Activated CD8-positive, alpha-beta memory T cell treated with anti-CD3 and anti-CD28 coated beads, Interleukin-2, amount 50 U/mL, for 24 hours (primary cell): ENCODE measurements around the gene GDPD3.

Experiments used
- DNase-seq: peaks from one replicate; pipeline ENCODE4 v3.0.0-alpha.2; 2020; ENCODE audit errors: extremely low read depth

GDPD3 gene

DNA sequence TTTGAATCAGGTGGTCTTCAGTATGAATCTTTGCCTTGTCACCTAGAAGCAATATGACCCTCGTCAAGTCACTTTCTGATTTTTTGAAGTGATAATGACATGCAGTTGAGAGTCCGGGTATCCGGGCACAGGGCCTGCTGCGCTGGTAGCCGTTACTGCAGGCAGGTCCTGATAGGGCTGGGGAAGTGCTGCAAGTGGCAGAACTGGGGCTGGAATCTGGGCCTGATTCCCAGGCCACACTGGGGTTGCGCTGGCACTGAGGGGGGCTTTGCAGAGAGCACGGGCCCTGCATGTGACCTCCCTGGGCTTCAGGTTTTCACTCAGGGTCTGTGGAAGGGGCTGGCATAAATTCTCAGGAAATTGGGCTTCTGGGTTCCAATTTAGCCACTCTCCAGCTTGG is 34.6 kb downstream of the GDPD3 start:
- no peak for DNase-seq

GRCh38 chr16:30077656-30078055 is 35.7 kb downstream of the GDPD3 start:
- no peak for DNase-seq

GRCh38 chr16:30076276-30076791 is 37.0 kb downstream of the GDPD3 start:
- no peak for DNase-seq

DNA sequence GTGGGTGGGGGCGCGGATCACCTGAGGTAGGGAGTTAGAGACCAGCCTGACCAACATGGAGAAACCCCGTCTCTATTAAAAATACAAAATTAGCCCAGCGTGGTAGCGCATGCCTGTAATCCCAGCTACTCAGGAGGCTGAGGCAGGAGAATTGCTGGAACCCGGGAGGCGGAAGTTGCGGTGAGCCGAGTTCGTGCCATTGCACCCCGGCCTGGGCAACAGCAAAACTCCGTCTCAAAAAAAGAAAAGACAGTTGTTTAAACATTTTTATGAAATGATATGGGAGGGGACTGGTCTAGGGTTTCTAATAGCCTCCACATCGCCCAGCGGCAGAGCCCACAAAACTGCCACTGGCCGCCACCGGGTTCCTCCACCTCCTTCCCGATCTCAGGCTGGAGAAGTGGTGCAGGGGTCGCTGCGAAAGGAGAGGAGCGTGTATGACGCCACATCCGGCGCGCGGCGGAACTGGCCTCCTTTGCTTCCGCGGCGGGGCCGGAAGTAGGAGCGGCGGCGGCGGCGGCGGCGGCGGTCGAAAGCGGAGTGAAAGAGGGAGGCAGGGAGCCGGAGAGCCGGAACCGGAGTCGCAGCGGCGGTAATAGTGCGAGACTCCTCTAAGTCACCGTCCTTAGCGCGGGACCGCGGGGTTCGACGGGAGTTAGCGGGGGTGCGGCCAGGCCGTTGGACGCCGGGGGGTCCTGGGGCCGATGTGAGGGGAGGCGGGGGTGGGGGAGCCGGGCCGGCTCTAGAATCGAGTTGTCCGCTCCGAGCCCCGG is 37.6 kb downstream of the GDPD3 start, which contains the start of gene PPP4C:
Gene PPP4C, plus strand, starts transcription at position 492 of the 773 bp plus-strand sequence. CDS start 384 bp downstream, outside the sequence.
- DNase-seq, result peak; percentile 69

DNA sequence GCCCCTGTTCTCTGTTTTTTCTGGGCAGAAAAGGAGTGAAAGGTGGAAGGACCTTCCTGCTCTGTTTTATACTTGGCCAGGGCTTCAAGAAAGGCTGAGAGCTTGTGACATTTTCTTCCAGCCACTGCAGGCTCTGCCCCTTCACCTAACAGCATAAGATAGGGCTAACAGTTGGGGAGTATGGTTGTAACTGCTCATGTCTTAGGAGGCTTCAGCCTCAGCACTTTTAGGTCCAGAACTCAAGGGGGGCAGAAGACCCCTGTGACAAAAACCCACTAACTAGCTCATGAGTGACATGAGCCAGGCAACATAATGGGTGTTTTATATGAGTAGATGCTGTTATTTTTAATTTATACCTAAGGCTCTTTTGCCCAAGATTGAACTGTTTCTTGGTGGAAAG is 42.8 kb downstream of the GDPD3 start:
- no peak for DNase-seq

- DNase-seq, result no peak
Measured at GRCh38 chr16:30069611-30070462, 43.5 kb downstream of the GDPD3 start.

DNA sequence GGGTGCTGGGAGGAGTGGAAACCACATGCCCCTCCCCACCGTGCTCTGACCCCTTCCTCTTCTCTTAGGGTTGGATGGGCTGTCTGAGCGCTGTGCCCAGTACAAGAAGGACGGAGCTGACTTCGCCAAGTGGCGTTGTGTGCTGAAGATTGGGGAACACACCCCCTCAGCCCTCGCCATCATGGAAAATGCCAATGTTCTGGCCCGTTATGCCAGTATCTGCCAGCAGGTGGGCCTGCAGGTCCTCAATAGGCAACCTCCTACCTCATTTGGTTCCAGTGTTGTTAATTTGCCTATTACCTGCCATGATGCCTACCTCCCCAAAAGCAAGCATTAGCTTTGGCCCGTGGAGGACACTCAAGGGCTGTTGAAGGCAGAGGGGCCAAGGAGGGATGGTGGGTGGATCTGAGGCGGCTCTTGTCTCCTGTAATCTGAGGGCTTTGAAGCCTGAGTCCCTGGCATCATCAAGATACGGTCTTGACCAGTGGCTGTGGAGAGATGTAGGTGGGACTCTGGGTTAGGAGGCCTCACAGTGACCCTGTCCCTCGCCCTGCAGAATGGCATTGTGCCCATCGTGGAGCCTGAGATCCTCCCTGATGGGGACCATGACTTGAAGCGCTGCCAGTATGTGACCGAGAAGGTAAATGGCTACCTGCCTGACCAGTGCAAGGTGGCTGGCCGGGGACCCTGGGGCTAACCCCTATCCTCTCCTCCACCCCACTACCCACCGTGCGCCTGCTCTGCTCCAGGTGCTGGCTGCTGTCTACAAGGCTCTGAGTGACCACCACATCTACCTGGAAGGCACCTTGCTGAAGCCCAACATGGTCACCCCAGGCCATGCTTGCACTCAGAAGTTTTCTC is 44.4 kb downstream of the GDPD3 start:
- no peak for DNase-seq

DNA sequence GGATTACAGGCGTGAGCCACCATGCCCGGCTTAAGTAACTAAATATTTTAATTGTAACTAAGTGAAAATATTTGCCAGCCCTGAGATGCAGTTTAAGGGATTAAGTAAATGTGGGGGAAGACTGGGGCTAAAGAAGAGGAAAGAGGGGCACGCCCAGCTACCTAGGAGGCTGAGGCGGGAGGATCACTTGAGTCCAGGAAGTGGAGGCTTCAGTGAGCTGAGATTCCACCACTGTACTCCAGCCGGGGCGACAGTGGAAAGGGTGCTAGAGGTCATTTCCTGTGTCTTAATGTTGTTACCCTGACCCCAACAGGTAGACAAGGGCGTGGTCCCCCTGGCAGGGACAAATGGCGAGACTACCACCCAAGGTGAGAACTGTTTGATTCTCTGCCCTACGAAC is 45.0 kb downstream of the GDPD3 start:
- no peak for DNase-seq

GRCh38 chr16:30067584-30067916 is 45.8 kb downstream of the GDPD3 start:
- no peak for DNase-seq

DNA sequence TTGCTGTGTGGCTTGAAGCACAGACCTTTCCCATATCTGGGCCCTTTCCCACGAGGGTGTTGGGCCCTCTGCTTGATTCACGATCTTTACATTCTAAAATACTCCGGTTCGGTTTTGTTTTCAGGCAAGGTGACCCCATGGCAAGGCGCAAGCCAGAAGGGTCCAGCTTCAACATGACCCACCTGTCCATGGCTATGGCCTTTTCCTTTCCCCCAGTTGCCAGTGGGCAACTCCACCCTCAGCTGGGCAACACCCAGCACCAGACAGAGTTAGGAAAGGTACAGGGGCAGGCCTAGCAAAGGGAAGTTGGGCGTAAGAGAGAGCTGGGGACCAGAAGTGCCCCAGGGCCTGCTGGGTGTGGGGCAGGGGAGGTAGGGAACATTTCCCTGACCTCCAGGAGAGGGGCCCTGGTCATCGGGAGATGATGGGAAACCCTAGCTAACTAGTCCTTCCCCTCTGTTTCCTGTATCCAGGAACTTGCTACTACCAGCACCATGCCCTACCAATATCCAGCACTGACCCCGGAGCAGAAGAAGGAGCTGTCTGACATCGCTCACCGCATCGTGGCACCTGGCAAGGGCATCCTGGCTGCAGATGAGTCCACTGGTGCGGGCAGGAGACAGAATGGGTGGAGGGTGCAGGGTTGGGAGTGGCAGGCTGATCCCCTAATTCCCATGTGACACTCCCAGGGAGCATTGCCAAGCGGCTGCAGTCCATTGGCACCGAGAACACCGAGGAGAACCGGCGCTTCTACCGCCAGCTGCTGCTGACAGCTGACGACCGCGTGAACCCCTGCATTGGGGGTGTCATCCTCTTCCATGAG is 46.4 kb downstream of the GDPD3 start:
- no peak for DNase-seq

DNA sequence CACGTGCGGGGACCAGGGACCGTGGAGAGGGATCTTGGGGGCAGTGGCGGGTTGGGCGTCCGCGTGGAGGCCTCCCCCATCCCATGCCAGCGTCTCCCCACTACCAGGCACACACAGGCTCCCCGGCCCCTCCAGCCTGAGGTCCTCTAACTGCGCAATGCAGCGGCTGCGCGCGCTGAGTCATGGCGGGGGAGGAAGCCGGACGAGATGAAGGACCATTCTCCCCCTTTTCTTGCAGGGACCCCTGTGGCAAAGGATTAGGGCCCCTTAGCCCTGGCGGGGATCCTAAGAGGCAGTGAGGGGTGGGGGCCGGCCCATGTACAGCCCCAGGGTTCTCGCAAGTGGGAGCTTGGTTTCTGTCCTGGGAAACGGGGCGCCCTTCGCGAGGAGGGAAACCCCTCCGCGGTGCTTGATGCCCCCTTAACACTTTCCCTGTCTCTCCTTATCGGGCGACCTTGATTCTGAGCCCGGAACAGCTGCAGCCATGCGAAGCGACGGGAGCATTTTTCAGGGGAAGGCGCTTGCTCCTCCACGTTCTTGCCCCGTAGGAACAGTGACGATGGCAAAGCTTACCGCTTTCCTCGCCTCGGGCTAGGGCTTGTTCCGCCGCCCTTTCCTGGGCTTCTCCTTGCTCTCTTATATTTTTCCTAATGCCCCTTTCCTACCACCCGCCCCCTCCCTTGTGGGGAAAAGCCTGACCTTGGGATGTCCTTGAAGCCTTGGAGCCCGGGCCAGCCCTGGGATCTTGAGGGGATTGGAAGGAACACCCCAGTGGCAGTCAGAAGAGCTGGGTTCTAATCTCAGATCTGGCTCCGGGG is 47.2 kb downstream of the GDPD3 start:
- DNase-seq, result no peak

GRCh38 chr16:30065102-30065942 is 48.0 kb downstream of the GDPD3 start, which contains the start of gene ALDOA:
TSS of gene ALDOA (plus strand) at chr16:30065760. CDS start at chr16:30066898, 1,138 bp downstream.
- DNase-seq, result peak; percentile 86

DNA sequence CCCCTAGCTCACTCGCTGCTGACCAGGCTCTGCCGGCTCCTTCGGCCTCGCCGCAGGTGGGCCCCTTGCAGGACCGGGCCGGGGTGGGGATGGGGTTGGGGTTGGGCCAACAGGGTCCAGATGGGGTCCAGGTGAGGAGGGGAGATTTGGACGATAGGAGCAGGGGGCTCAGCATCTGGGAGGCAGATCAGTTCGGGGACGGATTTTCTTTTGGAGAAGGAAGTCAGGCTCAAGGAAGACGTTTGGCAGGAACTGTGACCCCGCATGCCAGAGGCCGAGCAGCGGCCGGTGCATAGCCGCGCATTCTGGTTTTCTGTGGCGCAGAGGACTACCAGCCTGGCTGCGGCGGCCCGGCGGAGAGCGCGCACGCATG is 48.6 kb downstream of the GDPD3 start:
- no peak for DNase-seq

DNA sequence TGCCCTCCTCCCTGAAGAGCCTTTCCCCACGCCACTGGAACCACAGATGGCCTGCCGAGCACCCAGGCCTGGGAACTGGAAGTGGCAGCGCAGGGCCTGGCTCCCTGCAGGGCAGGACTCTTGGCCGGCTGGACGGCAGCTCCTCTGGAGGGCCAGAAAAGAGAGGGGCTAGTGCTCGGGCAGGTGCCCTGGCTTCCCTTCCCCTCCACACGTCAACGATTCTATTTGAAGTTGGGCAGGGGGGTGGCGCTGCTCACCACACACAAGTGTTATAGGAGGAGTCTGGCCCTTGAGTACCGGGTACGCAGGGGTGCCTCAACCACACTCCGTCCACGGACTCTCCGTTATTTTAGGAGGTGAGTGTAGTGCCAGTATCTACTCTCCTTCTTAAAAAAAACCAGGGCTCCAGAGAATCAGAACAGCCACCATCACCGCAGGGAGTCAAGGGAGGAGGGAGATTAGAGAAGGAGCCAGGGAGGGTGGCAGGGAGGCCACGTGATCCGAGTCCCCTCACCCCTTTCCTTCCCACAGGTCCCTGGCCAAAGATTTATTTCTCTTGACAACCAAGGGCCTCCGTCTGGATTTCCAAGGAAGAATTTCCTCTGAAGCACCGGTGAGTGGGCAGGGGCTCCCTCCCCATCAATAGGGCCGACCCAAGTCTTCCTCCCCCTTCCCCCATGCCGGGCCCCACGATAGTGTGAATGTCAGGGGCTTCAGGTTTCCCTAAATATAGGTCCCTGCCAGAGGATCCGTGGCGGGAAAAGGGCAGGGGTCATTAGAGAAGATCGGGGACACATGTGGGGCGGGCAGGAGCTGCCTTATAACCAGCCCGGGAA is 49.2 kb downstream of the GDPD3 start:
- no peak for DNase-seq

DNA sequence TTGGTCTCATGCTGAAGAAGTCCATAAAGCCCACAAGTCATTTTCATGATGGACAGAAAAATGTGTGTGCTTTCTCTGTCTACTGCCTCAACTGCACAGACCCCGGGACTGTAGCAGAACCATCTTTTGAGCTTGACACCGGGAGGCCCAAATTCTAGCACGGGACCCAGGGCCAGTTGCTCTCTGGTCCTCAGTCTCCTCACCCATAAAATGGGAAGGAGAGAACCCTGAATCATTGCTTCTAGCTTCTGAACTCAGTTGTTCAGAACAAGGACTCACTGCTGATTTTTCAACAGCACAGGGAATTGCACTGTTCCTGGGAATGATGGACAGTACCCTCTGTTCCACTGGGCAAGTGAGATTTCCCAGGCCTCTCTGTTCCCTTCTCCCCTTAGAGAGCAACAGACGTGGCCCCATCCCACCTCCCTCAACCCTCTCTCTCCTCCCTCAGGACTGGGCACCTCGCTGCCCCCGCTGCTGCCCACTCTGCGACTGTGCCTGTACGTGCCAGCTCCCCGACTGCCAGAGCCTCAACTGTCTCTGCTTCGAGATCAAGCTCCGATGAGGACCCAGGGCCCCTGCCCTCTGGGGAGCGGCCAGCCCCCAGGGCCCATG is 50.0 kb downstream of the GDPD3 start:
- DNase-seq, result no peak

GRCh38 chr16:30060836-30061554 is 52.3 kb downstream of the GDPD3 start:
- DNase-seq, result no peak

- DNase-seq, result no peak
Measured at GRCh38 chr16:30060346-30060745, 53.0 kb downstream of the GDPD3 start.
